K562 (cell line): Measurements from ENCODE around the gene ADD3.

Experiments
- CTCF ChIP-seq, 3 experiments: IDR thresholded peaks in 2 of 3; conservative IDR thresholded peaks in 1 of 3; 2 replicates each; pipeline ENCODE4 v1.5.1; 2011 to 2012; ENCODE audit warnings: low read length in 3 of 3, mild to moderate bottlenecking in 3 of 3, control low read depth in 2 of 3, improper control_type of control experiment in 1 of 3, inconsistent platforms in 1 of 3, low read depth in 1 of 3, mixed read lengths in 1 of 3, moderate library complexity in 1 of 3; ENCODE audit not compliant: insufficient read depth in 2 of 3
- MEF2D ChIP-seq: conservative IDR thresholded peaks from 2 replicates; pipeline ENCODE4 v1.6.1; 2016; ENCODE audit warnings: low read depth, missing genetic modification characterization, missing compliant biosample characterization
- SP1 ChIP-seq: sonication (generic); formaldehyde crosslinking; IDR thresholded peaks from 2 replicates; pipeline ENCODE4 v1.8.1; 2022; ENCODE audit warnings: mild to moderate bottlenecking, missing genetic modification reagents
- SPI1 ChIP-seq: IDR thresholded peaks from 2 replicates; pipeline ENCODE4 v1.6.1; 2011; ENCODE audit warnings: low read depth, low read length, control low read depth, borderline replicate concordance

GRCh38 chr10:109977382-109977806 lies 30.4 kb upstream of the ADD3 start:
- TF ChIP-seq CTCF (IDR thresholded peaks at IDR 0.05 in 2 of 3, conservative IDR thresholded peaks at IDR 0.05 in 1 of 3; ENCODE audit: insufficient read depth in 2 of 3, low read depth in 1 of 3, low read length in 3 of 3) (no peak), MEF2D (tag) (no peak), SPI1 (no peak), SP1 (no peak)
